Head of caudate nucleus (tissue), 42 donors: ENCODE data around the gene CSRNP3.
A peak's percentile ranks its signal among the peaks of the same experiment; 100 is the strongest.

Source experiments
- DNase-seq, 42 donors: peaks; one replicate each; pipeline versions ENCODE4 v3.0.0 to v3.0.0-alpha.2; 2020 to 2021; ENCODE audit warnings: mixed read lengths in 7 of 42
- intact Hi-C: fragments of 100-400 bp; cut with DNase I; formaldehyde crosslinking; loops from one replicate; pipeline ENCODE4 v1.15.0; 2022

Gene CSRNP3, protein sequence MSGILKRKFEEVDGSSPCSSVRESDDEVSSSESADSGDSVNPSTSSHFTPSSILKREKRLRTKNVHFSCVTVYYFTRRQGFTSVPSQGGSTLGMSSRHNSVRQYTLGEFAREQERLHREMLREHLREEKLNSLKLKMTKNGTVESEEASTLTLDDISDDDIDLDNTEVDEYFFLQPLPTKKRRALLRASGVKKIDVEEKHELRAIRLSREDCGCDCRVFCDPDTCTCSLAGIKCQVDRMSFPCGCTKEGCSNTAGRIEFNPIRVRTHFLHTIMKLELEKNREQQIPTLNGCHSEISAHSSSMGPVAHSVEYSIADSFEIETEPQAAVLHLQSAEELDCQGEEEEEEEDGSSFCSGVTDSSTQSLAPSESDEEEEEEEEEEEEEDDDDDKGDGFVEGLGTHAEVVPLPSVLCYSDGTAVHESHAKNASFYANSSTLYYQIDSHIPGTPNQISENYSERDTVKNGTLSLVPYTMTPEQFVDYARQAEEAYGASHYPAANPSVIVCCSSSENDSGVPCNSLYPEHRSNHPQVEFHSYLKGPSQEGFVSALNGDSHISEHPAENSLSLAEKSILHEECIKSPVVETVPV

DNA sequence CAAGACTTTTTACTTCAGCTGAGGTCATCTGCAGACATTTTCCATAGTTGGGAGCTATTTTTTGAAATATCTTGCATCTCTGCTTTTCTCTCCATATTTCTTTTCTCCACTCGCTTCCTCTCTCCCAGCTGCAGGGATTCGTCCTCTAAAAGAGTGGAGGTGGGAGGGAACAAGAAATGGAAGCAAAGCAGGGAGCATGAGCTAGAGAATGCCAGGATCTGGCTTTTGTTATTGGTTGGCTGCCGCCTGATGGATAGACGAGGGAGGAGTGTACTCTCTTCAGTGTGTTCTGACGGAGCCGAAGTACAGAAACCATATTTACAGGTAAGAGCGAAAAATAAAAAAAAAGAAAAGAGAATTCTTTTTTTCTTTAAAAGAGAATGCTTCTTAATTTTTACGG lies at the start of gene CSRNP3:
Gene CSRNP3 (plus strand): TSS at position 282 of the 400 bp plus-strand sequence. CDS start 125,368 bp downstream, outside the sequence.
- peak; percentile 42 to 94 (median 82) for DNase-seq

DNA sequence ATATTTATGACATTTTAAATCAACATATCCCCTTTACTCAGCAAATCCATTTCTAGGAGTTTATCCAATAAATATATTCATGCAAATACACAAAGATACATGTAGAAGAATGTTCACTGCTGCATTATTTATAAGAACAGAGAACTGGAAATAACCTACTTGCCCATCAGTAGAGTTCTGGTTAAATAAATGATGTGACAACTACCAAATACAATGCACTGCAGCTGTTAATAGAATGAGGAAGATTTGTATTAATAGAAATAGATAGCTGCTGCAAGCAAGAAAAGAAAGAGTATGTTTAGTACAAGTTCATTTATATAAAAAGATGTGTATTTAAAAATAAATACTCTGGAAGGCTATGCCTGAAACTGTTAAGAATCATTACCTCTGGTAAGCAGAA lies 49.3 kb upstream of the CSRNP3 start:
- DNase-seq = no peak
- intact Hi-C loops = no loop called here

More for the DNA sequence above, at the start of gene CSRNP3:
- intact Hi-C loops = no loop called here

DNA sequence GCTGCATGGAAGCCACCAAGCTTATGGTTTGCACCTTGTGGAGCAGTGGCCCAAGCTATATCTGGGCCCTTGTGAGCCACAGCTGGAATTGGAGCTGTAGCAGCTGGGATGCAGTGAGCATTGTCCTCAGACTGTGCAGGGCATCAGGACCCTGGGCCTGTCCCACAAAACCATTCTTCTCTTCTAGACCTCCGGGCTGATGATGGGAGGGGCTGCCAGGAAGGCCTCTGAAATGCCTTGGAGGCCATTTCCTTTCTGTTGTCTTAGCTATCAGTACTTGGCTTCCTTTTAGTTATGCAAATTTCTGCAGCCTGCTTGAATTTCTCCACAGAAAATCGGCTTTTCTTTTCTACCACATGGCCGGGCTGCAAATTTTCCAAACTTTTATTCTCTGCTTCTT lies 46.4 kb upstream of the CSRNP3 start:
- DNase-seq = no peak
- intact Hi-C loops = no loop called here

DNA sequence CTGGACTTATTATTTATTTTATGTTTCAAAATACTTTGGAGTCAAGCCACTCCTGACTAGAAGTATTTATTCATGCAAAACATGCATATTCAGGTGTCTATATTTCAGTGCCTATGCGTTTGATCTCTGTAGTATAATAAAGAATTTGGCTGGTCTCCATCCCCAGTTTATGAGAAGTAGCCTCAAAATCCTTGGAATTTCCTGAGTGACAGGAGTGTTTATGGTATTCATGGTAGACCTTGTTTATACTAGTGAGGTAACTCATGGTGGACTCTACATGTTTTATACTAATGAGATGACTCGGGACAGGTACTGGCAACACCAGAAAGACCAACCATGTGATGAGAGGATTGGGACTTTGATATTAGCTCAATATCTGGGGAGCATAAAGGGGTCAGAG lies 43.9 kb upstream of the CSRNP3 start:
- intact Hi-C loops = no loop called here
- DNase-seq = no peak

DNA sequence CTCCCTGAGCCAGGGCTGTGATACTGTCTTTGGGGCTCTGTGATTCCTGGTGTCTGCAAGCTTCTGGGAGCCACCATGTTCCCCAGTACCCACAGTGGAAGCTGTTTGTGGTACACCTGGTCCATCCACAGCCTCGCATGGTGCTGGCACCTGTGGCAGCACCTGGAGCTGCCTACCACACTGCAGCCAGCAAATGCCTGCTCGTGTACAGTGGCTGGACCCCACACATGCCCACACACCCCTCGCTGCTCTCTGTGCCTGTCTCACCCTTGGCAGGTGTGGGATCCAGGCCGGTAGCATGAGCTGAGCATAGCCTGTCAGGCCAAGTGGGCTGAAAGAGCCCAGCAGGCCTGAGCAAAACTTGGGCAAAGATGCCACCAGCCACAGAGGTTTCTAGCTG lies 41.8 kb upstream of the CSRNP3 start:
- intact Hi-C loops = no loop called here
- no peak for DNase-seq

DNA sequence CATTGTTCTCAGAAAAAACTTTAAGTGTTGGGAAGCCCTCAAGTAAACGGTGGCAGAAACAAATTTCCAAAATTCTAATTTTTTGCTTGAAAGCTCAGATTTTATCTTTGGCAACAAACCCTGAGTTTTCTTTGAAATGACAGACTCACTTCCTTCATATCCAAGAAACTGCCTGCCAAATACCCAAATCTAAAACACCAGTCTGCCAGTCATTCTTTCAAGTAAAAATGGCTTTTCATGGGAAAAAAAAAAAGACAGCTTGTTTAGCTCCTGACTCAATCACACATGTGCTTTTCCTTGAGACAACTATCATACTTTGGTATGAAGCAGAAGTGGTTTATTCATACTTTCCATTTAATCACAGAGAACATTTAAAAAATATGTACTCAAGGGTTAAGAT lies 40.6 kb upstream of the CSRNP3 start:
- DNase-seq = no peak
- intact Hi-C loops = no loop called here

DNA sequence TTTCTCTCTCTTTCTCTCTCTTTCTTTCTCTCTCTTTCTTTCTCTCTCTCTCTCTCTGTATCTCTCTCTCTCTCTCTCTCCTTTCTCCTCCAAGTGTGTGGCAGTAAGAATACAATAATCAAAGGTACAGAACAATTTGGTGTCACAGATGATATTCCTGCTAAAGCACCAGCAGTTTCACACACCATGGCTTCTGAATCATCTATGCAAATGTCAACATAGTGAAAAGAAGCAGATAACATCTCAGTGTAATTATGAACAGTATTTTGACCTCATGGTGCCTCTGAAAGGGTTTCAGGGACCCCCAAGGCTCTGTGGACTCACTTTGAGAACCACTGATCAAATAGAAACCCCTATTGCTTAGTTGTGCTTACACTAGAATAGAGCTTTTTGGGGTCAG lies 38.5 kb upstream of the CSRNP3 start:
- intact Hi-C loops = no loop called here
- no peak for DNase-seq

DNA sequence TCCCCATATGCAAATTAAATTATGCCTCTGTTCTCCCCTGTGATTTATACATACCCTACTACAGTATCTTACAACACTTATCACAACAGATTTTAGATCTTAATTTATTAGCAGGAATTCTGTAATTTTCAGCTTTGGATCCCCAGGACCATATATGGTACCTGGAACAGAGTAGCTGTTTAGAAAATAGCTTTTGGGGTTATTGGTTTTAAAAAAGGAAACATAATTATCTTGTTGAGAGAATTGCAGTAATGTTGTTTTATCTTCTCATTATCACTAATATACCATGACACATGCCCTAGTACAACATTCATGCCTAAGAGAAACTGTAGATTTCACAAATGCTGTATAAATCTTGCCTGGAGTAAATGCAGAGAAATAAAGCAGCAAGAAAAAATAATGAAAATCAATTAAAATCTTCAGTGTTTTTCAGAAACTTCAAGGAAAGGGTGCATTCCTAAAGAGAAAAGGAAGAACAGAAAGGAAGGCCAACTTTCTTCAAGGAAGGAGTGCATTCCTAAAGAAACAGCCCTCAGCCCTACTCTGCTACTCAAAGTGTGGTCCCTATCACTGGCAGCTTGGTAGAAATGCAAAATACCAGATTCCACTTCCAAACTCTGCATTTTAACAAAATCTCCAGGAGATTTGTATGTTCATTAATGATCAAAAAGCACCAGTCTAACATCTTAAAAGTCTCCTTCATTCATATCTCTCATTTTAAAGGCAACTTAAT lies 37.1 kb upstream of the CSRNP3 start:
- DNase-seq = no peak
- intact Hi-C loops = no loop called here

DNA sequence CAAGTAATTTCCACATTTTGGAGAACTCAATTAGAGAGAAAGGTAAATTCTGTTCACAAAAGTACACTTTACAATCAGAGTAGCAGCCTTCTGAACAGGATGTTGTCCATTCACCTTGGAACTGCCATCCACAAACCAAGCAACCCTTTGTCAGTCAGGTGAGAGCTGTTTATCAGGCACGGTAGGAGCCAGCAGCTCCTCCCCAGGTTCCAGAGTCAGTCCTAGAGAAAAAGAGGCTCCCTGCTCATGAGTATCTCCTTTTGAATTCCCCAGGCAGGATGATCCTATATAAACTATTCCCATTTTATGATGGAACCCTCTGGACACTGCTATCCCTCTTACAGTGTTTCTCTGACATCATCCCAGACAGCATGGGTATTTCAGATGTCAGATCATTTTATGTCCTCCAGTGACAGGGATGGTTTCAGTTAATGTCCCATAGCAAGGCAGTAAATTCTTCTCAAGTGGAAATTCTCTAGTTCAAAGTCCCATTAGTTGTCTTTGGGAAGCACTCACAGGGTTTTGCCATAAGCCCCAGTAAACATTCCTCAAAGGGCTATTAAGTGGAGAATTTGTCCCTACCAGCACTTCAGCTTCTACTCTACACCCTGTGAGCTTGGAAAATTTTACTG lies 34.5 kb upstream of the CSRNP3 start:
- DNase-seq = no peak
- intact Hi-C loops = no loop called here

DNA sequence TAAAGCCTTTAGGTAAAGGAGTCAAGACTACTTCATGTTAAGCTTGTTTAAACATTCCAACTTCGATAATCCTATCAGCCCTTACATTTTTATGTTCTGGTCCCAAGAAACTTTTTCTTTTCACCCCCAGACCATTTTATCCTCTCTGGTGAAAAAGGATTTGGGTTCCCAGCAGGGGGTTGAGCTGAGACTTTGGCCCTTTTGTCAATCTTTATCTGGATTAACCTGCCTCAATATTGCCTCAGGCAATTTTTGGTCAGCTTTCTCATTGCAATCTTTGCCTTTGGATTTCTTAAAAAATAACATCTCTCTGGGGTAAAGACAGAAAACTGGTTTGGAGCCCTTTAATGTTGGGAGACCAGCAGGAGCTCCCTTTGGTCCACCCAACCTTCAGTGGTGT lies 33.9 kb upstream of the CSRNP3 start:
- intact Hi-C loops = no loop called here
- no peak for DNase-seq

DNA sequence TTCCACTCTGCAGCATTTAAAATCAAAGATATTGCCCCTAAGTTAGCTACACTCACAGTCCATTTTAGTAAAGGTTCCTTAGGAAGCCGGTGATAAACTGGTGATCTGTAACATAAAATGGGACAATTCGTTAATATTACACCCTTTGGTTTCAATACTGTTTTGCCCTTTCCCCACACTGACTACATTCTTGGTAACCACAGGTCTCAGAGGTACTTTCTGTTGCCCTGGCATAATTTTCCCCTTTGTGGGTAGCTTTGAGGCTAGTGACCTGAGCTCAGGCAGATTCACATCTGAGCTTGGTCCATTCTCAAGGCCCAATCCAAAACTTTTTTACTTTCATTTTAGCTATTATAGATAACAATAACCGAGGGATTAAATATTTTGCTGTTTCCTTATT lies 32.9 kb upstream of the CSRNP3 start:
- intact Hi-C loops = no loop called here

DNA sequence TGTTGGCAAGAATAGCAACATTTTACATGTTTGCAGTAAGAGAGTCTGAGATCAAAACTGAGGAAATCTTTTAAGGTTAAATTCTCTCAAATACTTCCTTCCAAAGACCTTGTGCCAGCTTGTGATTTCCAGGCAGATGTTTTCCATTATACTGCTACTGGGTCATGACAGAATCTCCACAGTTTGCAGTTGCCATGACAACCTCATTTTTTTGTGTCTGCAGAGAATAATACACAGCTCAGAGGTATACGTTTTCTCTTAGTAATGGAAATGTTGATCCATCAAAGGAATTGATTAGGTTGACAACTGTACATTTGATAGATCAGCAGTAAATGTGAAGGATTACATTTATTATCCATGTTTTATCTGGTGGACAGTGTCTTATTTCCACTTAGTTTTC lies 29.1 kb upstream of the CSRNP3 start:
- intact Hi-C loops = no loop called here
- DNase-seq = peak in 16 of 42 donors; percentile 5 to 69 (median 33)

More for the DNA sequence above, 32.9 kb upstream of the CSRNP3 start:
- no peak for DNase-seq

DNA sequence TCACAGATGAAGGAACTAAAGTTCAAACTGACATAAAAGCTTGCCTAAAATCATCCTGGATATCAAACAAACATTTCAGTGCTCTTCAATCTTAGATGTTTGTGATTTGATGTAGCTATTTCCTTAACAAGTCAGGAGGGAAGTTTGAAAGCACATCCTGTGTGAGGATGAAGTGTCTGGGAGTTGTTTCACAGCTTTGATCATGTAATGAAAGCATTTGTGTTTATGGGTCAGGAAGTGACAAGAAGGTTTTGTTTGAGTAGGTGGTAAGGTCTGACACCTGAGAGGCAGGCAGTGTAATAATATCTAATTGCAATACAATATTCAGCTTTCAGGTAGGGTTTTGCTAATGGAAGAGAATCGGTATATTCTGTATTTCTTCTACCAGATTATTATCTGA lies 26.0 kb upstream of the CSRNP3 start:
- intact Hi-C loops = no loop called here
- no peak for DNase-seq

DNA sequence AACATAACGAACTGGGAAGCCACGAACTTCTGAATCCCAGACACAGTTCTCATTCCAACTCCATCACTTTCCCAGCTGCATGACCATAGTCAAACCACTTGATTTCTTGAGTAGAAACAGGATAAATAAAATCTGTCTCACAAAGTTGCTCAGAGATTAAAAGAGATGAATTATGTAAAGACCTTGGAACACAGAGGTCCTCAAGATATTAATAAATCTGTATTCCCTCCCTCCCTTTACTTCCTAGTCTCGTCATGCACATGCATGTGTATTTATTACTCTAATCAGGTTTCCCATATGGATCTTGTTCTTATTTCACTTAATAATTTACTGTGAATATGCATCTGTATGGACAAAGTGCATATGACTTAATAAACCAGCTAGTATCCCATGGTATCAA lies 21.1 kb upstream of the CSRNP3 start:
- intact Hi-C loops = no loop called here
- DNase-seq = no peak

DNA sequence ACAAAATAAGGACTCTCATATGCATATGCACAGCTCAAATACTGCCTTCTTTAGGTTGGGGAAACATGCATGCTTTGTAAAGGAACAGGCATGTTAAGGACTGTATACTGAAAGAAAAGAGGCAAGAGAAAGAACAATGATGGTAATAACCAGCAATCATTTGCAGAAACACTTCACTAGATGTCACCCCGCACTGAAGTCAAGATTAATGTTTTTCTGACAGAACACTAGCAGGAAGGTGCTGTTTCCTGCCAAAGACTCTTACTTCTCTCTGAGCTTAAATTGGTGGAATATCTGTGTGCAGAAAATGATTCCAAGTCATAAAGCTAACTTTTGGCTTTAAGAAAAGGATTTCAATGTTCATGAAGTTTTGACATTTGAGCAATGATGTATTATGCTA lies 19.3 kb upstream of the CSRNP3 start:
- DNase-seq = peak in 11 of 42 donors; percentile 13 to 62 (median 27)
- intact Hi-C loops = no loop called here

DNA sequence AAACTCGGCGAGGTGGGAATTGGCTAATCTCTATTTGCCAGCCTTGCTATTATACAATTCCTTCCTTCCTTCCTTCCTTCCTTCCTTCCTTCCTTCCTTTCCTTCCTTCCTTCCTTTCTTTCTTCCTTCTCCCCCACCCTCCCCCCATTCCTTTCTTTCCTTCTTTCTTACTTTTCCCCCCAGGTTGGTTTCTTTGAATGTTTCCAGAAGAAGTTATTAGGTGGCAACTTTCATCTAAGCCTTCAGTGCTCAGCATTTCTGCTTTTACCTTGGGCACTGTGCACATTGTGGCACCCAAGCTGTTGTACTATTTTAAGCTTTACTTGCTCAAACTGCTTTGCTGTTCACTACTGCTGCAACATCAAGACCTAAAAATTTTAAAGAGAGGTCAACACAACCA lies 17.2 kb upstream of the CSRNP3 start:
- no peak for DNase-seq
- intact Hi-C loops = no loop called here

DNA sequence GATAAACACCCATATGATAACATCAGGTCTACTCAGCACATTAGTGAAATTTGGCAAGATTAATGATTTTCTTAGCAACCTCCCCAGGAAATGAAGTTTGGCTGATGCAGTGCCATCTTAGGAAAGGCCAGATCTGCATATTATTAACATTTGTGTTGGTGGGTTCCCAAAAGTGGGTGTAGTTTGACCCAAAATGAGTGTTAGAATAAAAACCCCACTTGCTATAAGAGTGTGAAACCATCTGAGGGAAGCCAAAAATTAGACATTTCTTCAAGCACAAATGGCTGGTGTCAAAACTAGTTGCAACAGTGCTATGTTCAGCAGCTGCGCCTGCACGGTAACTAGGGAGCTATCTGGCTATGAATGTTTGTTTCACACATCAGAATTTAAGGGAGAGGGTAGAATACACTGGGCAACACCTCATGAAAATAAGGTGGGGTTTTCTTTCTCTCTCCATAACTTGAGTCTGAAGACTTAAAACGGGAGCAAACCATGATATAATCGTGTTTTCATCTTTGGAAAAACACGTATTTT lies 15.9 kb upstream of the CSRNP3 start:
- DNase-seq = no peak
- intact Hi-C loops = no loop called here

DNA sequence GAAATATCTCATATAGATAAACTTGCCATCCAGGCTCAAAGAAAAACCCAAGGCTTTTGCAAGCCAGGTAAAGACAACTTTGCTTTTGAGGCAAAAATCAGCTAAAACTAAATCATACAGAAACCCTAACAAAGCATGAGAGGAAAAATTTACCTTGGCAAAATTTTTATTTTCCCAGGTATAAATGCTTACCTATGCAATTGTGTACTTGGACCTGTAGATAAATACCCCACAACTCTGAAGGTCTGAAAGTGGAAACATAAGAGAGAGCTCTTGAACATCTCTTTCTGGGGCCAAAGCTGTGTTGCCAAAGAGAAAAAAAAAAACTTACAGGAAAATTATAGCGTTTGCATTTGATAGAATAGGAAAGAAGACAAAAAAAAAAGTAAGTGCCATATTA lies 14.6 kb upstream of the CSRNP3 start:
- DNase-seq = no peak
- intact Hi-C loops = no loop called here

DNA sequence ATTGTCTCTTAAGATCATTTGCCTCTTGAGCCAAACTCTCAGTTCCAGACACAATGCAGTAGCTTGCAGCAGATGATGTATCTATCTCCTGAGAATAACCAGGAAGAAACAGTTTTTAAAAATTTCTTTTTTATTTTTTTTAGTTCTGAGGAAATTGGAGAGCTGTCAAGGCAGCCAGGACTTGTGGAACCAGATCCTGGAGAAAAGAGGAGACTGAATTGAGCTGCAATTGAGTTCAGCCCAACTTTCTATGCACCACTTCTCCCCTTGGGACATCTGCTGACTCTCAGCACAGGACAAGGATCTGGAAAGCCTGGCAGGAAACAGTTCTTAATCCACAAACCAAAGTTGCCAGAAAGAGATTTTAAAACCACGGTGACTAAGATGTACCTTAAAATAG lies 13.5 kb upstream of the CSRNP3 start:
- intact Hi-C loops = no loop called here
- DNase-seq = no peak

DNA sequence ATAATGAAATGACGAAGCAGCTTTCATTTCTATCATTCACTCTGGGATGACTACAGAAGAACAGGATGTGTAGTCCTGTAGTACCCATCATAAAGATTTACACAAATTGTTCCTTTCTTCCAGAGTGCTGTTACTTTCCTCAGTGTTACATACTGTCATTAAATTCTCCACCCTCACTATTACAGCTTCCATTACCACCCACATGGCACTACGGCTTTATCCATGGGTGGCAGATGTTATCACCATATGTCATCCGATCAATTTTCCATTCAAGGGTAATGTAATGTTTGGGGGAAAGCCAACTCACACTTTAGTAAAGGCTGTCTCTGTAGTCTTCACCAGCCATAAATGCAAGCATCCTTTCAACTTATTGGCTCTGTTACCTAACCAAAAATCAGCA lies 7.1 kb upstream of the CSRNP3 start:
- intact Hi-C loops = no loop called here
- DNase-seq = peak in 13 of 42 donors; percentile 13 to 56 (median 29)
